ENCODE data around the gene VEGFA. TPM values are rescaled to one million over a fixed set of nuclear protein-coding genes. Genes with fewer than 3 reads are reported as not detected.

The VEGFA gene
- total RNA-seq, 1 donor from 2014 or later = 420 TPM

GRCh38 chr6:43738877-43739641 is 31.0 kb upstream of the VEGFA start:
- no peak for DNase-seq (ENCODE audit: low spot score)

- no peak for DNase-seq (ENCODE audit: low spot score)
These were observed 30.3 kb upstream of the VEGFA start for GRCh38 chr6:43739642-43740091.

- DNase-seq (ENCODE audit: low spot score) = no peak
These were observed 29.6 kb upstream of the VEGFA start for GRCh38 chr6:43740321-43740960.

GRCh38 chr6:43740961-43741764 is 28.8 kb upstream of the VEGFA start:
- no peak for DNase-seq (ENCODE audit: low spot score)

- DNase-seq (ENCODE audit: low spot score) = no peak
These were observed 28.2 kb upstream of the VEGFA start for GRCh38 chr6:43741829-43742228.

- DNase-seq (ENCODE audit: low spot score) = no peak
These were observed 27.7 kb upstream of the VEGFA start for GRCh38 chr6:43742285-43742684.

GRCh38 chr6:43742931-43743632 is 26.9 kb upstream of the VEGFA start:
- no peak for DNase-seq (ENCODE audit: low spot score)

- DNase-seq (ENCODE audit: low spot score) = no peak
These were observed 26.2 kb upstream of the VEGFA start for GRCh38 chr6:43743682-43744381.

- no peak for DNase-seq (ENCODE audit: low spot score)
These were observed 25.5 kb upstream of the VEGFA start for GRCh38 chr6:43744491-43744890.

GRCh38 chr6:43744931-43745727 is 24.9 kb upstream of the VEGFA start:
- no peak for DNase-seq (ENCODE audit: low spot score)

- DNase-seq (ENCODE audit: low spot score) = no peak
These were observed 23.9 kb upstream of the VEGFA start for GRCh38 chr6:43746071-43746470.

GRCh38 chr6:43746613-43747102 is 23.4 kb upstream of the VEGFA start:
- DNase-seq (ENCODE audit: low spot score) = no peak

GRCh38 chr6:43747784-43748183 is 22.2 kb upstream of the VEGFA start:
- no peak for DNase-seq (ENCODE audit: low spot score)

- DNase-seq (ENCODE audit: low spot score) = no peak
These were observed 21.2 kb upstream of the VEGFA start for GRCh38 chr6:43748765-43749164.

GRCh38 chr6:43749461-43749860 is 20.6 kb upstream of the VEGFA start:
- no peak for DNase-seq (ENCODE audit: low spot score)

GRCh38 chr6:43750622-43751021 is 19.4 kb upstream of the VEGFA start:
- DNase-seq (ENCODE audit: low spot score) = no peak

GRCh38 chr6:43753570-43754183 is 16.3 kb upstream of the VEGFA start:
- DNase-seq (ENCODE audit: low spot score) = no peak

GRCh38 chr6:43757966-43758616 is 11.9 kb upstream of the VEGFA start:
- DNase-seq (ENCODE audit: low spot score) = no peak

- no peak for DNase-seq (ENCODE audit: low spot score)
These were observed 11.4 kb upstream of the VEGFA start for GRCh38 chr6:43758617-43759050.

All from mucosa of gallbladder (tissue), 1 donor.